Activated CD4-positive, CD25-positive, alpha-beta regulatory T cell treated with anti-CD3 and anti-CD28 coated beads, Interleukin-2, amount 50 U/mL, for 16 hours (primary cell): ENCODE measurements around the gene NAA40.

Experiments used
- DNase-seq: peaks from one replicate; pipeline ENCODE4 v3.0.0-alpha.2; 2020; ENCODE audit warnings: low read depth, low spot score

NAA40 gene

GRCh38 chr11:63913866-63914830, 24.7 kb upstream of the NAA40 start:
- no peak for DNase-seq

- no peak for DNase-seq
Measured at GRCh38 chr11:63914896-63915691, 23.7 kb upstream of the NAA40 start.

DNA sequence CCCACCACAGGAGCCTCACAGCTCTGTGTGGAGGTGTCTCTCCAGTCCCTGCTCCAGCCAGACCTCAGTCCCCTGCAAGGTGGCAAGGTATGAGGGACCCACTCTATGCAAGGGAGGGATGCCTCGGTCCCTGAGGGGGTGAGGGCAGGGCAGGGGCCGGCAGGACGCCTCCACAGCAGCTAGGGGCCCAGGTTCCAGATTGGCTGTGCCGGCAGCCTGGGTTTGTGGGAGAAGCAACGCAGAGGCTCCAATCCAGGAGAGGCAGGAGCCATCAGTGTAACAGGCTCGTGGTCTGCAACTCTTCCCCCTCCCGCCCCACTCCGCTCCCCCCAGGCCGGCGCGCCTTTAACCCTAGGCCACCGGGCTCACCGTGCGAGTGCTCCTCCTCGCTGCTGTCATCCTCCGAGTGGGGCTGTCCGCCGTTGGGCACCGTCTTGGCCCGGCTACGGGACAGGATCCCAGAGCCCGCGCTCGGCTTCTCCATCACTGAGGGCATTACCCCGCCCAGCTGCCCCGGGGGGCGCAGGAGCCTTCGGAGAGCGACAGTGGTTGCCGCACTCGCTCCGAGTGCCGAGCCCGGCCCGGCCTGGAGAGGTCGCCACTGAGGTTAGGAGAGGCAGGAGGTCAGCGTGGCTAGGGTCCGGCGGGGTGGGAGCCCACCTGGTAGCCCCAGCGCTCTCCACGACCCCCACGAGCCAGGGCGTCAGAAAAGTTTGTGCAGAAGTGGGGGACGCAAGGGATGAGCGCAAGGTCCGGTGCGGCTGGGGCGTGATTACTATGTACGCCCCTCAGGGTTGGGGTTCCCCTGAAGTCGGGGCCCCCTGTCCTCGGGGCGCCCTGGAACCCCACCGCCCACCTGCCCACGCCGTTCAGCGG, 22.6 kb upstream of the NAA40 start:
- DNase-seq, result no peak

GRCh38 chr11:63916837-63917691, 21.7 kb upstream of the NAA40 start, which contains the start of gene RCOR2:
TSS of gene RCOR2 (minus strand) at chr11:63917164. CDS start at chr11:63916456, 708 bp downstream.
- no peak for DNase-seq

GRCh38 chr11:63917692-63918506, 20.9 kb upstream of the NAA40 start:
- DNase-seq, result no peak

DNA sequence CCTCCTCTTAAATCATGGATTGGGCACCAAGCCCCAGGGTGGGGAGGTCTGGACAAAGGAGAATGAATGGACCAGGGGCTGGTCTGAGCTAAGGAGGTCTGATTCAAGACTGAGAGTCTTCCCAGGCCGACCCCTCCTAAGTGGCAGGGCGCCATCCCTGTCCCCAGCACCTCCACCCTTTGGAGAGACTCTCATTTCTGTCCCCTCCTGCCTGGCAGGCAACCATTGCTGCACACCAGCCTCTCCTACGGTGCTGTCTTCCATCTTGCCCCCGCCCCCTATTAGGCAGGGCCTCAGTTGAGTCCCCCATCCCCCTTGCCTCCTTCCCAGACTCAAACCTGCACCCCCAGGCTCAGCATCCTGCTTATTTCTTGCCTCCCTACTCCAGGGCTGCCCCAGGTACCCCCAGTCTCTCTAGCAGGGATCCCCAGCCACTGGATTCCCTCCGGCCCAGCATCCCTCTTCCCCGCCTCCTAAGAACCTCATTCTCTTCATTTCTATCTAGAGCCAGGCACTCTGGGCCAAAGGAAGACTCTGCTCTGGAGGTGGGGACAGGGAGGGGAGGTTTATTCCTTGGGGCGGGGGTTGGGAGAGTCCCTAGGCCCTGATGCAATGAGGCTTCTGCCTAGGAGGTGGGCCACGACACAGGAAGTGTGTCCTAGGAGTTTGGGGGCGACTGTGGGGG, 20.2 kb upstream of the NAA40 start:
- no peak for DNase-seq

GRCh38 chr11:63919267-63920125, 19.3 kb upstream of the NAA40 start:
- DNase-seq, result no peak

GRCh38 chr11:63920126-63920938, 18.5 kb upstream of the NAA40 start:
- DNase-seq, result no peak

DNA sequence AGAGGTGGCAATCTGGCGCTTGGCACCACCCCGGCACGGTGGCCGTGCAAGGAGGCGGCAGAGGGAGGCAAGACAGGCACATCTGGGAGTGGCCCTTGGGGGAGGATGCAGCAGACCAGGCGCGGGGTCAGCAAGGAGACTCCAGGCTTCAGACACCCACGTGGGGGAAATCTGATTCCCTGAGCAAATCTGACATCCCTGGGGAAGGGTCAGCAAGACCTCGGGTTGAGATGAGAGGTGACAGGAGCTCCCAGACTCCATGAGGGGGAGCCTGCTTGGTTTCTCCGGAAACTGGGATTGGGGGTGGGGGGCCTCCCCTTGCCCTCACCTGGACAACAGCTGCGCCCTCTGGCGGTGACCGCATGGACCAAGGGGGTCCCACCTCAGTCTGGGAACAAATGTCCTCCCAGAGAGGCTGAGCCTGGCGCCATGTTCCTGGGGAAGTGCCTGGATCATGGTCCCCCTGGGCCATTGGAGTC, 17.8 kb upstream of the NAA40 start:
- no peak for DNase-seq

DNA sequence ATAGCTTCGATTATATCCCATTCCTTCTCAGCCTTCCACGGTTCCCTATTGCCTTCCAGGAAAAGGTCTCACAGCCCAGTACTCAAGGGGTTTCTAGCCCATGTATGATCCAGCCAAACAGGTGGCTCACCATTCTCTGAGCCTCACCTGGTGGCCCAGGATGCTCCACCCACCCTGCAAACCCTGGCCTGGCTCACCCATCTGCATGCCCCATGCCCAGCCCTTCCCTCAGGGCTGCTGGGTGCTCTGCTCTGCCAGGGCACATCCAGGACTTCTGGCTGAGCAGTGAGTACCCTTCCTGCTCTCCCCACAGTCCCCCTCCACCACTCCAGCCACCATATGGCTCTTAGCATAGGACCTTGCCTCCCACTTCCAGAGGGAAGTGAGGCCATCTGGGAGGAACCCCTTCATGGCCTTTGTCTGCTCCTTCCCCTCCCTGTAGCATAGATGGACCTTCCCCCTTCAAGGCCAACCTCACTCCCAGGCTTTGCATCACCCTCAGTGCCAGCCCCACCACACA, 16.1 kb upstream of the NAA40 start:
- DNase-seq, result no peak

DNA sequence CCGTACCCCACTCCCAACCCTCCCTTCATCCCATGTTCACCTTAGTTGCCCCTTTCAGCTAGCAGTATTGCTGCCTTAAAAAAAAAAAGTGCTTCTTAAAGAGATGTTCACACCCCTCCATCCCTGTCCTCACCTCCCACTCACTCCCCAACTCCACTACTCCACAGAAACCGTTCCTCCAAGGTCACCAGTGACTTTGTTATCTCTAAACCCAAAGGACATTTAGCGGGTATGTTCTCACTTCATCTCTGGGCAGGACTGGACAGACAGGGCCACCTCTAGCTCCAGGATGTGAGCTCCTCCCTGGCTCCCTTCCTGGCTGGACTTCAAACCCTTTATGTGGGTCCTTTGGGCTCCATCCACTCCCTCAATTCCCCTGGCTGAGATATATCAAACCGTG, 15.5 kb upstream of the NAA40 start:
- no peak for DNase-seq

DNA sequence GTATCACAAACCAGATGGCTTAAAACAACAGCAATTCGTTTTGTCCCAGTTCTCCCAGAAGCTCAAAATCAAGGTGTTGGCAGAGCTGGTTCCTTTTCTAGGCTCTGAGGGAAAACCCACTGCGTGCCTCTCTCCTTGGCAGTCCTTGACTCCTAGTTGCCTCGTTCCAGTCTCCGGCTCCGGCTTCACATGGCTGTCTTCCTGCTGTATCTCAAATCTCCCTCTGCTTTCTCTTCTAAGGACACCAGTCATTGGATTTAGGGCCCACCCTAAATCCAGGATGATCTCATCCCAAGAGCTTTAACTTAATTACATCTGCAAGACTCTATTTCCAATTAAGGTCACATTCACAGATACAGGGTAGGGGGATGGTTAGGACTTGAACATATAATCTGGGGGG, 9.2 kb upstream of the NAA40 start:
- DNase-seq, result no peak

- no peak for DNase-seq
Measured at GRCh38 chr11:63931045-63931444, 7.8 kb upstream of the NAA40 start.

- no peak for DNase-seq
Measured at GRCh38 chr11:63931876-63932275, 6.9 kb upstream of the NAA40 start.

- no peak for DNase-seq
Measured at GRCh38 chr11:63933459-63933858, 5.3 kb upstream of the NAA40 start.

DNA sequence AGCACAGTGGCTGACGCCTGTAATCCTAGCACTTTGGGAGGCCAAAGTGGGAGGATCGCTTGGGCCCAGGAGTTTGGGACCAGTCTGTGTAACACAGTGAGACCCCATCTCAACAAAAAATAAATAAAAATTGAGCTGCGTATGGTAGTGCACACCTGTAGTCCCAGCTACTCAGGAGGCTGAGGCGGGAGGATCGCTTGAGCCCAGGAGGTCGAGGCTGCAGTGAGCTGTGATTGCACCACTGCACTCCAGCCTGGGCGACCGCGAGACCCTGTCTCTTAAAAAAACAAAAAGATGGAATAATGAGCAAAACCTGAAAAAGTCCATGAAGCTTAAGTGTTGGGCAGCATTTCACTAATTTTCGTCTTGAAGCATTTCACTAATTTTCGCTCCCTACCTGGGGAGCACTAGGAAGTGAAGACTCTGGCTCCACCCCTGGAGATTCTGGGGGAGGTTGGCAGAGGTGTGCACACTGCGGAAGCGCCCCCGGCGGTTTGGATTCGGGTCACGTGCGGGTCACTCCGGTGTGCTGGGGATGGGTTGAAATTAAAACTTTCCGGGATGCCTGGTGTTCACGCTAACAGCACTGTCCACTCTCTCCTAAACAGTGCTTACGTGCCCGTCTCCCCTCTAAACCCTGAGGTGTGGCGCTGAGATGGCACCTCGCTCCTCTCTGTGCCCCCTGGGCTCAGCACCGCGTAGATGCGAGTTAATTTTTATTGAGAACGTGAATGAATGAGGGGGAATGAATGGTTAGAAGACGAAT, 906 bp upstream of the NAA40 start:
- DNase-seq, result no peak
